ENCODE results near the gene PTPRD.

DNA sequence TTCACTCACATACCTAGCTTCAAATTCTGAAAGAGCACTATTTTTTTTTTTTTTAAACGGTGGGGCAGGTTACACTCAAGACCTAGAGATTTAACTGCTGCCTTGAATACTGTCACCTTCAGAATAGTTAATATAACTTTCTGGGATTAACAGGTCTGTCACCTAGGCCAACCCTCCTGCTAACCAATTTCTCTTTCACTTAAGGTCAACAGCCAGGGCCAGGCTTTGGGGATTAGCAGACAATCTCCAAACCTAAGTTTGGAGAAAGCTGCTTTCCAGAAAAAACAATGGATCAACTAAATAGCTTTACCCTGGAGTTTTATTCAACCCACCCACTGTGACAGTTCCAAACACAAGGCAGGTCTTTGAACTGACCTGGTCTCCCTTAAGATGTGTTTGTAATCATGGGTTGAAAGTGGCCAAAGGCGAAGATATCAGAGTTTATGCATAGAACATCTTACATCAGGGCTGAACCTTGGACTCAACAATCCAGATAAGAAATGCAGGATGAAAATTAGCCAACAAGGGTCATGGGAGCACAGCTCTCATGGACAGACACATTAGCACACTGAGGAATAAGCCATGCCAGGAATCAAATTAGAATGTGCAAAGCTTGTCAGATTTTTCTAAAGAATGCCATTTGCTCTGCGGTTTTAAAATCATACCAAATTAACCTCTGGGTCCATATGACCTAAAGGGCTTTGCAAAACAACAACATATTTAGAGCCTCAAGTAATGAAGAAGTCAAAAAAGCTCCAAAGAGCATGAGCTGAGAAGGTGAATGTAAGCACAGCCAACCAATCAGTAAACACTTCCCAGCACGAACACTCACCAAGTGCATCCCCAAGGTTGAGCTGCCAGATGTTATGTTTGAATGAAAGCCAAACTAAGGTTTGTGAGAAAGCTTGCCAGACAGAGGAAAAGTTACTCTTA lies 2274.7 kb downstream of the PTPRD start:
- TF ChIP-seq, protein P1, sequence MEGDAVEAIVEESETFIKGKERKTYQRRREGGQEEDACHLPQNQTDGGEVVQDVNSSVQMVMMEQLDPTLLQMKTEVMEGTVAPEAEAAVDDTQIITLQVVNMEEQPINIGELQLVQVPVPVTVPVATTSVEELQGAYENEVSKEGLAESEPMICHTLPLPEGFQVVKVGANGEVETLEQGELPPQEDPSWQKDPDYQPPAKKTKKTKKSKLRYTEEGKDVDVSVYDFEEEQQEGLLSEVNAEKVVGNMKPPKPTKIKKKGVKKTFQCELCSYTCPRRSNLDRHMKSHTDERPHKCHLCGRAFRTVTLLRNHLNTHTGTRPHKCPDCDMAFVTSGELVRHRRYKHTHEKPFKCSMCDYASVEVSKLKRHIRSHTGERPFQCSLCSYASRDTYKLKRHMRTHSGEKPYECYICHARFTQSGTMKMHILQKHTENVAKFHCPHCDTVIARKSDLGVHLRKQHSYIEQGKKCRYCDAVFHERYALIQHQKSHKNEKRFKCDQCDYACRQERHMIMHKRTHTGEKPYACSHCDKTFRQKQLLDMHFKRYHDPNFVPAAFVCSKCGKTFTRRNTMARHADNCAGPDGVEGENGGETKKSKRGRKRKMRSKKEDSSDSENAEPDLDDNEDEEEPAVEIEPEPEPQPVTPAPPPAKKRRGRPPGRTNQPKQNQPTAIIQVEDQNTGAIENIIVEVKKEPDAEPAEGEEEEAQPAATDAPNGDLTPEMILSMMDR (IDR thresholded peaks at IDR 0.05; ENCODE audit: insufficient read depth, low read length, poor library complexity, severe bottlenecking), result no peak
- no peak for TF ChIP-seq EZH2phosphoT487 (conservative IDR thresholded peaks at IDR 0.05; ENCODE audit: low read length)
